HepG2 (cell line): Measurements from ENCODE around the gene NUDT3. TPM values are rescaled to one million over a fixed set of nuclear protein-coding genes. Genes with fewer than 3 reads are reported as not detected.
A peak's percentile ranks its signal among the peaks of the same experiment; 100 is the strongest.

Experiments used
- NR1H2 ChIP-seq: sonication (generic); formaldehyde crosslinking; IDR thresholded peaks from 2 replicates; pipeline ENCODE4 v1.8.1; 2022; ENCODE audit warnings: low read depth, missing genetic modification reagents, borderline replicate concordance
- SNAI1 ChIP-seq: sonication (generic); formaldehyde crosslinking; IDR thresholded peaks from 2 replicates; pipeline ENCODE4 v1.5.0; 2020; ENCODE audit warnings: mild to moderate bottlenecking, missing genetic modification reagents, borderline replicate concordance
- TAF1 ChIP-seq: sonication (generic); formaldehyde crosslinking; IDR thresholded peaks from 2 replicates; pipeline ENCODE4 v1.4.0; 2020; ENCODE audit warnings: missing genetic modification reagents
- XBP1 ChIP-seq: sonication (generic); formaldehyde crosslinking; IDR thresholded peaks from 2 replicates; pipeline ENCODE4 v1.5.0; 2020; ENCODE audit warnings: missing genetic modification reagents
- ZNF549 ChIP-seq: sonication (generic); formaldehyde crosslinking; IDR thresholded peaks from 2 replicates; pipeline ENCODE4 v1.5.0; 2020; ENCODE audit warnings: missing genetic modification reagents
- ZNF562 ChIP-seq: sonication (generic); formaldehyde crosslinking; IDR thresholded peaks from 2 replicates; pipeline ENCODE4 v1.8.0; 2022; ENCODE audit warnings: missing genetic modification reagents, borderline replicate concordance
- ZNF563 ChIP-seq: sonication (generic); formaldehyde crosslinking; IDR thresholded peaks from 2 replicates; pipeline ENCODE4 v1.8.0; 2022; ENCODE audit warnings: mild to moderate bottlenecking, moderate library complexity, missing genetic modification reagents
- ZNF7 ChIP-seq: IDR thresholded peaks from 2 replicates; pipeline ENCODE4 v1.6.1; 2016; ENCODE audit warnings: missing biosample characterization, missing genetic modification reagents
- polyA plus RNA-seq, 8 experiments: library from polyadenylated mRNA; depleted of rRNA in 3 of 8; stranded (reverse) in 7 of 8; unstranded in 1 of 8; fragments of >200 nt; fragmentation: Illumina TruSeq in 4 of 8; extraction: Trizol in 4 of 8; gene quantifications; 2 replicates each; pipeline versions ENCODE4 v1.2.1 to v1.2.3, GENCODE V29; 2011 to 2016; ENCODE audit warnings: low read depth in 4 of 8, missing spikeins in 1 of 8, mixed read lengths in 1 of 8; ENCODE audit not compliant: insufficient read depth in 1 of 8
- total RNA-seq, 5 experiments: library from RNA; depleted of rRNA; stranded (reverse); fragments of >200 nt; fragmentation: Illumina TruSeq; extraction: Trizol; gene quantifications; 2 replicates each; pipeline ENCODE4 v1.2.3, GENCODE V29; 2016; ENCODE audit warnings: low read depth in 1 of 5
- TF ChIP-seq, protein P1 (sequence below): sonication (generic); formaldehyde crosslinking; IDR thresholded peaks from 2 replicates; pipeline ENCODE4 v1.5.0; 2020; ENCODE audit warnings: mild to moderate bottlenecking, missing genetic modification reagents, borderline replicate concordance
- TF ChIP-seq, protein P2 (sequence below): sonication (generic); formaldehyde crosslinking; conservative IDR thresholded peaks from 2 replicates; pipeline ENCODE4 v1.4.0; 2020; ENCODE audit warnings: missing genetic modification reagents
- TF ChIP-seq, protein P3 (sequence below): sonication (generic); formaldehyde crosslinking; IDR thresholded peaks from 2 replicates; pipeline ENCODE4 v1.5.0; 2020; ENCODE audit warnings: mild to moderate bottlenecking, missing genetic modification reagents
- TF ChIP-seq, protein P4 (sequence below): IDR thresholded peaks from 2 replicates; pipeline ENCODE4 v1.6.1; 2016; ENCODE audit warnings: missing compliant biosample characterization, missing genetic modification reagents, borderline replicate concordance
- TF ChIP-seq, protein P5 (sequence below): sonication (generic); formaldehyde crosslinking; IDR thresholded peaks from 2 replicates; pipeline ENCODE4 v1.8.0; 2022; ENCODE audit warnings: mild to moderate bottlenecking, missing genetic modification reagents; ENCODE audit not compliant: insufficient replicate concordance

The NUDT3 gene
- total and polyA plus RNA-seq, 2 of the 13 experiments (the other 11 are each of a cell fraction or from before 2014, with no cell fraction given) = 20.2 to 20.6 TPM

DNA sequence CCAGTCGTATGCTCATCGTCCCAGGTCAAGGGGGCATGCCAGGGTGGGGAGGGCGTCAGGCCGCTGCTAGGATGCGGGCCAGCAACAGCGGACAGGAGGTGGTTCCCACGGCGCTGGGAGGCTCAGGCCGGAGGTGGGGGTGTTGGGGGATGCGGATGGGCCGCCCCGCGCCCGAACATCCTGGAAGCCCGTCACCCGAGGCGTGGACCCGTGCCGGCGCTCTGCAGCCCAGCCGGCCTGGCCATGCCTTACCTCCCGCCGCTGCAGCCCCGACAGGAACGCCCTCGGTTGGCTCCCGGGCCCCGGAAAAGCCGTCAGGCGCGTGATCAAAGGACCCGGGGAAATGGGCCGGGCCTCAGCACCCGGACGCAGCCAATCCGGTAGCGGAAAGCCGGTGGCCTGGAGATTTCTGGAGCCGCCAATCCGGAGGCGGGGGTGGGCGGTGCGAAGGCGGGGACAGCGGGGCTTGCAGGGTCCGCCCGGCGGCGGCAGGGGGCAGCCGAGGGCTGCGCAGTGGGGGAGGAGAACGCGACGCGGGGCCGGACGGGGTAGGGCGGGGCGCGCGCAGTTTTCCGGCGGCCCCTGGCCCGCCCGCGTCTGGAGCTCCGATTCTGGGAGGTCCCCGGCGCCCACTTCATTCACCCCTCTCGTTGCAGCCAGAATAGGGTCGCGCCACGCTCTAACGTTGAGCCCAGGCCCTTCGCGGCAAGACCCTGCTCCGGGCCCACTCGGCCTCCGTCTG lies 143.6 kb downstream of the NUDT3 start, which contains the start of gene SMIM29 (continued):
- TF ChIP-seq, protein P1, sequence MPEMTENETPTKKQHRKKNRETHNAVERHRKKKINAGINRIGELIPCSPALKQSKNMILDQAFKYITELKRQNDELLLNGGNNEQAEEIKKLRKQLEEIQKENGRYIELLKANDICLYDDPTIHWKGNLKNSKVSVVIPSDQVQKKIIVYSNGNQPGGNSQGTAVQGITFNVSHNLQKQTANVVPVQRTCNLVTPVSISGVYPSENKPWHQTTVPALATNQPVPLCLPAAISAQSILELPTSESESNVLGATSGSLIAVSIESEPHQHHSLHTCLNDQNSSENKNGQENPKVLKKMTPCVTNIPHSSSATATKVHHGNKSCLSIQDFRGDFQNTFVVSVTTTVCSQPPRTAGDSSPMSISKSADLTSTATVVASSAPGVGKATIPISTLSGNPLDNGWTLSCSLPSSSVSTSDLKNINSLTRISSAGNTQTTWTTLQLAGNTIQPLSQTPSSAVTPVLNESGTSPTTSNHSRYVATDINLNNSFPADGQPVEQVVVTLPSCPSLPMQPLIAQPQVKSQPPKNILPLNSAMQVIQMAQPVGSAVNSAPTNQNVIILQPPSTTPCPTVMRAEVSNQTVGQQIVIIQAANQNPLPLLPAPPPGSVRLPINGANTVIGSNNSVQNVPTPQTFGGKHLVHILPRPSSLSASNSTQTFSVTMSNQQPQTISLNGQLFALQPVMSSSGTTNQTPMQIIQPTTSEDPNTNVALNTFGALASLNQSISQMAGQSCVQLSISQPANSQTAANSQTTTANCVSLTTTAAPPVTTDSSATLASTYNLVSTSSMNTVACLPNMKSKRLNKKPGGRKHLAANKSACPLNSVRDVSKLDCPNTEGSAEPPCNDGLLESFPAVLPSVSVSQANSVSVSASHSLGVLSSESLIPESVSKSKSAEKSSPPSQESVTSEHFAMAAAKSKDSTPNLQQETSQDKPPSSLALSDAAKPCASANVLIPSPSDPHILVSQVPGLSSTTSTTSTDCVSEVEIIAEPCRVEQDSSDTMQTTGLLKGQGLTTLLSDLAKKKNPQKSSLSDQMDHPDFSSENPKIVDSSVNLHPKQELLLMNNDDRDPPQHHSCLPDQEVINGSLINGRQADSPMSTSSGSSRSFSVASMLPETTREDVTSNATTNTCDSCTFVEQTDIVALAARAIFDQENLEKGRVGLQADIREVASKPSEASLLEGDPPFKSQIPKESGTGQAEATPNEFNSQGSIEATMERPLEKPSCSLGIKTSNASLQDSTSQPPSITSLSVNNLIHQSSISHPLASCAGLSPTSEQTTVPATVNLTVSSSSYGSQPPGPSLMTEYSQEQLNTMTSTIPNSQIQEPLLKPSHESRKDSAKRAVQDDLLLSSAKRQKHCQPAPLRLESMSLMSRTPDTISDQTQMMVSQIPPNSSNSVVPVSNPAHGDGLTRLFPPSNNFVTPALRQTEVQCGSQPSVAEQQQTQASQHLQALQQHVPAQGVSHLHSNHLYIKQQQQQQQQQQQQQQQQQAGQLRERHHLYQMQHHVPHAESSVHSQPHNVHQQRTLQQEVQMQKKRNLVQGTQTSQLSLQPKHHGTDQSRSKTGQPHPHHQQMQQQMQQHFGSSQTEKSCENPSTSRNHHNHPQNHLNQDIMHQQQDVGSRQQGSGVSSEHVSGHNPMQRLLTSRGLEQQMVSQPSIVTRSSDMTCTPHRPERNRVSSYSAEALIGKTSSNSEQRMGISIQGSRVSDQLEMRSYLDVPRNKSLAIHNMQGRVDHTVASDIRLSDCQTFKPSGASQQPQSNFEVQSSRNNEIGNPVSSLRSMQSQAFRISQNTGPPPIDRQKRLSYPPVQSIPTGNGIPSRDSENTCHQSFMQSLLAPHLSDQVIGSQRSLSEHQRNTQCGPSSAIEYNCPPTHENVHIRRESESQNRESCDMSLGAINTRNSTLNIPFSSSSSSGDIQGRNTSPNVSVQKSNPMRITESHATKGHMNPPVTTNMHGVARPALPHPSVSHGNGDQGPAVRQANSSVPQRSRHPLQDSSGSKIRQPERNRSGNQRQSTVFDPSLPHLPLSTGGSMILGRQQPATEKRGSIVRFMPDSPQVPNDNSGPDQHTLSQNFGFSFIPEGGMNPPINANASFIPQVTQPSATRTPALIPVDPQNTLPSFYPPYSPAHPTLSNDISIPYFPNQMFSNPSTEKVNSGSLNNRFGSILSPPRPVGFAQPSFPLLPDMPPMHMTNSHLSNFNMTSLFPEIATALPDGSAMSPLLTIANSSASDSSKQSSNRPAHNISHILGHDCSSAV (CRISPR knock-in tag) = no peak
- TF ChIP-seq SNAI1 (CRISPR knock-in tag) (no peak), NR1H2 (CRISPR knock-in tag) (no peak), XBP1 (CRISPR knock-in tag) (no peak), ZNF549 (CRISPR knock-in tag) (no peak), ZNF562 (no peak), ZNF7 (CRISPR knock-in tag) (no peak), TAF1 (CRISPR knock-in tag) (peak; percentile 69; the same call in 1 of the 2 replicates), ZNF563 (CRISPR knock-in tag) (no peak)
- TF ChIP-seq, protein P2, sequence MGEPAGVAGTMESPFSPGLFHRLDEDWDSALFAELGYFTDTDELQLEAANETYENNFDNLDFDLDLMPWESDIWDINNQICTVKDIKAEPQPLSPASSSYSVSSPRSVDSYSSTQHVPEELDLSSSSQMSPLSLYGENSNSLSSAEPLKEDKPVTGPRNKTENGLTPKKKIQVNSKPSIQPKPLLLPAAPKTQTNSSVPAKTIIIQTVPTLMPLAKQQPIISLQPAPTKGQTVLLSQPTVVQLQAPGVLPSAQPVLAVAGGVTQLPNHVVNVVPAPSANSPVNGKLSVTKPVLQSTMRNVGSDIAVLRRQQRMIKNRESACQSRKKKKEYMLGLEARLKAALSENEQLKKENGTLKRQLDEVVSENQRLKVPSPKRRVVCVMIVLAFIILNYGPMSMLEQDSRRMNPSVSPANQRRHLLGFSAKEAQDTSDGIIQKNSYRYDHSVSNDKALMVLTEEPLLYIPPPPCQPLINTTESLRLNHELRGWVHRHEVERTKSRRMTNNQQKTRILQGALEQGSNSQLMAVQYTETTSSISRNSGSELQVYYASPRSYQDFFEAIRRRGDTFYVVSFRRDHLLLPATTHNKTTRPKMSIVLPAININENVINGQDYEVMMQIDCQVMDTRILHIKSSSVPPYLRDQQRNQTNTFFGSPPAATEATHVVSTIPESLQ (CRISPR knock-in tag) = no peak
- TF ChIP-seq, protein P3, sequence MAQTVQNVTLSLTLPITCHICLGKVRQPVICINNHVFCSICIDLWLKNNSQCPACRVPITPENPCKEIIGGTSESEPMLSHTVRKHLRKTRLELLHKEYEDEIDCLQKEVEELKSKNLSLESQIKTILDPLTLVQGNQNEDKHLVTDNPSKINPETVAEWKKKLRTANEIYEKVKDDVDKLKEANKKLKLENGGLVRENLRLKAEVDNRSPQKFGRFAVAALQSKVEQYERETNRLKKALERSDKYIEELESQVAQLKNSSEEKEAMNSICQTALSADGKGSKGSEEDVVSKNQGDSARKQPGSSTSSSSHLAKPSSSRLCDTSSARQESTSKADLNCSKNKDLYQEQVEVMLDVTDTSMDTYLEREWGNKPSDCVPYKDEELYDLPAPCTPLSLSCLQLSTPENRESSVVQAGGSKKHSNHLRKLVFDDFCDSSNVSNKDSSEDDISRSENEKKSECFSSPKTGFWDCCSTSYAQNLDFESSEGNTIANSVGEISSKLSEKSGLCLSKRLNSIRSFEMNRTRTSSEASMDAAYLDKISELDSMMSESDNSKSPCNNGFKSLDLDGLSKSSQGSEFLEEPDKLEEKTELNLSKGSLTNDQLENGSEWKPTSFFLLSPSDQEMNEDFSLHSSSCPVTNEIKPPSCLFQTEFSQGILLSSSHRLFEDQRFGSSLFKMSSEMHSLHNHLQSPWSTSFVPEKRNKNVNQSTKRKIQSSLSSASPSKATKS (CRISPR knock-in tag) = no peak
- TF ChIP-seq, protein P4, sequence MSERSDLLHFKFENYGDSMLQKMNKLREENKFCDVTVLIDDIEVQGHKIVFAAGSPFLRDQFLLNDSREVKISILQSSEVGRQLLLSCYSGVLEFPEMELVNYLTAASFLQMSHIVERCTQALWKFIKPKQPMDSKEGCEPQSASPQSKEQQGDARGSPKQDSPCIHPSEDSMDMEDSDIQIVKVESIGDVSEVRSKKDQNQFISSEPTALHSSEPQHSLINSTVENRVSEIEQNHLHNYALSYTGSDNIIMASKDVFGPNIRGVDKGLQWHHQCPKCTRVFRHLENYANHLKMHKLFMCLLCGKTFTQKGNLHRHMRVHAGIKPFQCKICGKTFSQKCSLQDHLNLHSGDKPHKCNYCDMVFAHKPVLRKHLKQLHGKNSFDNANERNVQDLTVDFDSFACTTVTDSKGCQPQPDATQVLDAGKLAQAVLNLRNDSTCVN (CRISPR knock-in tag) = peak; percentile 62
- TF ChIP-seq, protein P5, sequence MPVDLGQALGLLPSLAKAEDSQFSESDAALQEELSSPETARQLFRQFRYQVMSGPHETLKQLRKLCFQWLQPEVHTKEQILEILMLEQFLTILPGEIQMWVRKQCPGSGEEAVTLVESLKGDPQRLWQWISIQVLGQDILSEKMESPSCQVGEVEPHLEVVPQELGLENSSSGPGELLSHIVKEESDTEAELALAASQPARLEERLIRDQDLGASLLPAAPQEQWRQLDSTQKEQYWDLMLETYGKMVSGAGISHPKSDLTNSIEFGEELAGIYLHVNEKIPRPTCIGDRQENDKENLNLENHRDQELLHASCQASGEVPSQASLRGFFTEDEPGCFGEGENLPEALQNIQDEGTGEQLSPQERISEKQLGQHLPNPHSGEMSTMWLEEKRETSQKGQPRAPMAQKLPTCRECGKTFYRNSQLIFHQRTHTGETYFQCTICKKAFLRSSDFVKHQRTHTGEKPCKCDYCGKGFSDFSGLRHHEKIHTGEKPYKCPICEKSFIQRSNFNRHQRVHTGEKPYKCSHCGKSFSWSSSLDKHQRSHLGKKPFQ (CRISPR knock-in tag) = peak; percentile 76
